HEK293 (cell line): ENCODE results near the gene MPC1L.

Source experiments
- CTCF ChIA-PET: fragments of 350-600 bp; formaldehyde crosslinking; extraction: SDS; loops from one replicate; lab custom pipeline; 2021; ENCODE audit warnings: antibody characterized with exemption; lab: Yijun Ruan, JAX
- POLR2A ChIA-PET: fragments of 300-600 bp; formaldehyde crosslinking; extraction: SDS; loops from one replicate; lab custom pipeline; 2020; ENCODE audit warnings: antibody characterized with exemption, inconsistent platforms; lab: Yijun Ruan, JAX
- H3K27ac ChIP-seq: fragments of 200-500 bp; sonication (Bioruptor generic); 2 replicates; pipeline ENCODE4 v1.5.1; 2014; ENCODE audit warnings: low read depth, low read length, control low read depth, inconsistent platforms; ENCODE audit errors: extremely low read depth
- H3K36me3 ChIP-seq, 2 experiments: fragments of 200-500 bp in 1 of 2; sonication (Bioruptor generic) in 1 of 2; 1 replicate in 1 of 2; 2 replicates in 1 of 2; pipeline ENCODE4 v1.5.1; 2014 to 2017; ENCODE audit warnings: inconsistent platforms in 2 of 2, low read length in 2 of 2; ENCODE audit not compliant: control insufficient read depth in 2 of 2, insufficient read depth in 1 of 2
- H3K4me1 ChIP-seq: fragments of 200-500 bp; sonication (Bioruptor generic); 2 replicates; pipeline ENCODE4 v1.5.1; 2014; ENCODE audit warnings: mild to moderate bottlenecking, low read length, inconsistent platforms; ENCODE audit not compliant: control insufficient read depth, insufficient read depth
- H3K4me3 ChIP-seq: 2 replicates; pipeline ENCODE4 v1.5.1; 2011; ENCODE audit warnings: low read depth, mild to moderate bottlenecking, control low read depth, low read length, moderate library complexity
- H3K9me3 ChIP-seq: fragments of 200-500 bp; sonication (Bioruptor generic); 2 replicates; pipeline ENCODE4 v1.5.1; 2014; ENCODE audit warnings: low read depth, low read length, inconsistent platforms; ENCODE audit not compliant: control insufficient read depth, insufficient read depth
- BCL11A ChIP-seq: fragments of 450-650 bp; formaldehyde crosslinking; IDR thresholded peaks from 2 replicates; pipeline ENCODE4 v1.5.1; 2016; ENCODE audit warnings: low read depth, missing biosample characterization, missing genetic modification characterization
- GFI1B ChIP-seq: fragments of 450-650 bp; formaldehyde crosslinking; IDR thresholded peaks from 2 replicates; pipeline ENCODE4 v1.5.1; 2016; ENCODE audit warnings: missing biosample characterization, missing genetic modification characterization
- IKZF3 ChIP-seq: fragments of 450-650 bp; IDR thresholded peaks from 2 replicates; pipeline ENCODE4 v1.5.0; 2018; ENCODE audit warnings: missing biosample characterization, mild to moderate bottlenecking, missing genetic modification characterization, moderate library complexity
- KLF9 ChIP-seq: fragments of 450-650 bp; formaldehyde crosslinking; IDR thresholded peaks from 2 replicates; pipeline ENCODE4 v1.5.1; 2016; ENCODE audit warnings: missing biosample characterization, missing genetic modification characterization, low read depth
- ZFP37 ChIP-seq: fragments of 450-650 bp; formaldehyde crosslinking; IDR thresholded peaks from 2 replicates; pipeline ENCODE4 v1.5.1; 2016; ENCODE audit warnings: missing biosample characterization, missing genetic modification characterization
- ZNF221 ChIP-seq: fragments of 450-650 bp; formaldehyde crosslinking; IDR thresholded peaks from 2 replicates; pipeline ENCODE4 v1.5.1; 2017; ENCODE audit warnings: missing biosample characterization, missing genetic modification characterization, borderline replicate concordance
- ZNF354C ChIP-seq: fragments of 450-650 bp; formaldehyde crosslinking; IDR thresholded peaks from 2 replicates; pipeline ENCODE4 v1.5.1; 2016; ENCODE audit warnings: missing biosample characterization, missing genetic modification characterization, low read depth, borderline replicate concordance
- ZNF48 ChIP-seq: fragments of 450-650 bp; formaldehyde crosslinking; IDR thresholded peaks from 2 replicates; pipeline ENCODE4 v1.5.1; 2016; ENCODE audit warnings: missing biosample characterization, missing genetic modification characterization
- ZNF514 ChIP-seq: fragments of 450-650 bp; formaldehyde crosslinking; IDR thresholded peaks from 2 replicates; pipeline ENCODE4 v1.5.1; 2016; ENCODE audit warnings: missing biosample characterization, missing genetic modification characterization
- ZNF548 ChIP-seq: fragments of 450-650 bp; formaldehyde crosslinking; IDR thresholded peaks from 2 replicates; pipeline ENCODE4 v1.5.1; 2016; ENCODE audit warnings: missing biosample characterization, missing genetic modification characterization
- ZNF560 ChIP-seq: fragments of 450-650 bp; formaldehyde crosslinking; IDR thresholded peaks from 2 replicates; pipeline ENCODE4 v1.5.1; 2017; ENCODE audit warnings: missing biosample characterization, missing genetic modification characterization, borderline replicate concordance
- ZNF768 ChIP-seq: fragments of 450-650 bp; formaldehyde crosslinking; IDR thresholded peaks from 2 replicates; pipeline ENCODE4 v1.5.1; 2018; ENCODE audit warnings: missing biosample characterization, mild to moderate bottlenecking, missing genetic modification characterization
- ZNF777 ChIP-seq: fragments of 450-650 bp; formaldehyde crosslinking; IDR thresholded peaks from 2 replicates; pipeline ENCODE4 v1.5.1; 2017; ENCODE audit warnings: missing biosample characterization, missing genetic modification characterization, borderline replicate concordance
- ZNF785 ChIP-seq: fragments of 450-650 bp; formaldehyde crosslinking; IDR thresholded peaks from 2 replicates; pipeline ENCODE4 v1.5.1; 2016; ENCODE audit warnings: missing biosample characterization, missing genetic modification characterization
- ZNF843 ChIP-seq: fragments of 450-650 bp; formaldehyde crosslinking; IDR thresholded peaks from 2 replicates; pipeline ENCODE4 v1.5.1; 2016; ENCODE audit warnings: missing biosample characterization, missing genetic modification characterization
- TF ChIP-seq, protein P1 (sequence below): fragments of 450-650 bp; formaldehyde crosslinking; IDR thresholded peaks from 2 replicates; pipeline ENCODE4 v1.5.1; 2017; ENCODE audit warnings: missing biosample characterization, missing genetic modification characterization
- TF ChIP-seq, protein P2 (sequence below): fragments of 450-650 bp; IDR thresholded peaks from 2 replicates; pipeline ENCODE4 v1.5.1; 2018; ENCODE audit warnings: missing biosample characterization, missing genetic modification characterization
- TF ChIP-seq, protein P3 (sequence below): fragments of 450-650 bp; formaldehyde crosslinking; conservative IDR thresholded peaks from 2 replicates; pipeline ENCODE4 v1.5.1; 2016; ENCODE audit warnings: low read depth, missing biosample characterization, missing genetic modification characterization

The MPC1L gene

DNA sequence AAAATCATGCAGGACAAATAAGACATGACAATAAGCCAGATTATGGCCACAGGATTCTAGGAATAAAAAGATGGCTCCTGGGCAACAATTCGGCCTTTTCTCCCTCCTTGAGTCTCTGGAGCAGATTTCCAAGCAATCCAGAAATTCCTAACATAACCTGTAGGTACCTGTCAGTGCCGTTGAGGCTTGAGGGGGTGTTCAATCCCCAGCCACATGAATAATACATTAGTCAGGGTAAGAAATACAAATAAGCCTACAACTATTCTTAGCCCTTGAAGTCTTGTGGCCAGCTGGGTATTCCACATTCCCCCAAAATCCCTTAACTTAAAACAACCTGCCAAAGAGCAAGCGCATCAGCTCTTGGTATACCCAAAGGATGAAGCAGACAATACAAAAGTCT lies 14.5 kb downstream of the MPC1L start:
- ChIA-PET CTCF (interaction anchor here (0.7 to 1.5 kb wide), 2 partner anchors 70 to 94 kb away, joined by 3 read pairs; no protein-coding TSS in a partner anchor), POLR2A (no interaction called here)
- no peak overlapping the region for H3K4me3 ChIP-seq
- TF ChIP-seq, protein P1, sequence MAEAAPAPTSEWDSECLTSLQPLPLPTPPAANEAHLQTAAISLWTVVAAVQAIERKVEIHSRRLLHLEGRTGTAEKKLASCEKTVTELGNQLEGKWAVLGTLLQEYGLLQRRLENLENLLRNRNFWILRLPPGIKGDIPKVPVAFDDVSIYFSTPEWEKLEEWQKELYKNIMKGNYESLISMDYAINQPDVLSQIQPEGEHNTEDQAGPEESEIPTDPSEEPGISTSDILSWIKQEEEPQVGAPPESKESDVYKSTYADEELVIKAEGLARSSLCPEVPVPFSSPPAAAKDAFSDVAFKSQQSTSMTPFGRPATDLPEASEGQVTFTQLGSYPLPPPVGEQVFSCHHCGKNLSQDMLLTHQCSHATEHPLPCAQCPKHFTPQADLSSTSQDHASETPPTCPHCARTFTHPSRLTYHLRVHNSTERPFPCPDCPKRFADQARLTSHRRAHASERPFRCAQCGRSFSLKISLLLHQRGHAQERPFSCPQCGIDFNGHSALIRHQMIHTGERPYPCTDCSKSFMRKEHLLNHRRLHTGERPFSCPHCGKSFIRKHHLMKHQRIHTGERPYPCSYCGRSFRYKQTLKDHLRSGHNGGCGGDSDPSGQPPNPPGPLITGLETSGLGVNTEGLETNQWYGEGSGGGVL (tag by site-specific recombination), result no peak
- TF ChIP-seq, protein P2, sequence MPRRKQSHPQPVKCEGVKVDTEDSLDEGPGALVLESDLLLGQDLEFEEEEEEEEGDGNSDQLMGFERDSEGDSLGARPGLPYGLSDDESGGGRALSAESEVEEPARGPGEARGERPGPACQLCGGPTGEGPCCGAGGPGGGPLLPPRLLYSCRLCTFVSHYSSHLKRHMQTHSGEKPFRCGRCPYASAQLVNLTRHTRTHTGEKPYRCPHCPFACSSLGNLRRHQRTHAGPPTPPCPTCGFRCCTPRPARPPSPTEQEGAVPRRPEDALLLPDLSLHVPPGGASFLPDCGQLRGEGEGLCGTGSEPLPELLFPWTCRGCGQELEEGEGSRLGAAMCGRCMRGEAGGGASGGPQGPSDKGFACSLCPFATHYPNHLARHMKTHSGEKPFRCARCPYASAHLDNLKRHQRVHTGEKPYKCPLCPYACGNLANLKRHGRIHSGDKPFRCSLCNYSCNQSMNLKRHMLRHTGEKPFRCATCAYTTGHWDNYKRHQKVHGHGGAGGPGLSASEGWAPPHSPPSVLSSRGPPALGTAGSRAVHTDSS (tag by site-specific recombination), result no peak
- TF ChIP-seq ZNF560 (tag by site-specific recombination), result no peak
- TF ChIP-seq ZFP37, result no peak
- TF ChIP-seq ZNF843, result no peak
- TF ChIP-seq, protein P3, sequence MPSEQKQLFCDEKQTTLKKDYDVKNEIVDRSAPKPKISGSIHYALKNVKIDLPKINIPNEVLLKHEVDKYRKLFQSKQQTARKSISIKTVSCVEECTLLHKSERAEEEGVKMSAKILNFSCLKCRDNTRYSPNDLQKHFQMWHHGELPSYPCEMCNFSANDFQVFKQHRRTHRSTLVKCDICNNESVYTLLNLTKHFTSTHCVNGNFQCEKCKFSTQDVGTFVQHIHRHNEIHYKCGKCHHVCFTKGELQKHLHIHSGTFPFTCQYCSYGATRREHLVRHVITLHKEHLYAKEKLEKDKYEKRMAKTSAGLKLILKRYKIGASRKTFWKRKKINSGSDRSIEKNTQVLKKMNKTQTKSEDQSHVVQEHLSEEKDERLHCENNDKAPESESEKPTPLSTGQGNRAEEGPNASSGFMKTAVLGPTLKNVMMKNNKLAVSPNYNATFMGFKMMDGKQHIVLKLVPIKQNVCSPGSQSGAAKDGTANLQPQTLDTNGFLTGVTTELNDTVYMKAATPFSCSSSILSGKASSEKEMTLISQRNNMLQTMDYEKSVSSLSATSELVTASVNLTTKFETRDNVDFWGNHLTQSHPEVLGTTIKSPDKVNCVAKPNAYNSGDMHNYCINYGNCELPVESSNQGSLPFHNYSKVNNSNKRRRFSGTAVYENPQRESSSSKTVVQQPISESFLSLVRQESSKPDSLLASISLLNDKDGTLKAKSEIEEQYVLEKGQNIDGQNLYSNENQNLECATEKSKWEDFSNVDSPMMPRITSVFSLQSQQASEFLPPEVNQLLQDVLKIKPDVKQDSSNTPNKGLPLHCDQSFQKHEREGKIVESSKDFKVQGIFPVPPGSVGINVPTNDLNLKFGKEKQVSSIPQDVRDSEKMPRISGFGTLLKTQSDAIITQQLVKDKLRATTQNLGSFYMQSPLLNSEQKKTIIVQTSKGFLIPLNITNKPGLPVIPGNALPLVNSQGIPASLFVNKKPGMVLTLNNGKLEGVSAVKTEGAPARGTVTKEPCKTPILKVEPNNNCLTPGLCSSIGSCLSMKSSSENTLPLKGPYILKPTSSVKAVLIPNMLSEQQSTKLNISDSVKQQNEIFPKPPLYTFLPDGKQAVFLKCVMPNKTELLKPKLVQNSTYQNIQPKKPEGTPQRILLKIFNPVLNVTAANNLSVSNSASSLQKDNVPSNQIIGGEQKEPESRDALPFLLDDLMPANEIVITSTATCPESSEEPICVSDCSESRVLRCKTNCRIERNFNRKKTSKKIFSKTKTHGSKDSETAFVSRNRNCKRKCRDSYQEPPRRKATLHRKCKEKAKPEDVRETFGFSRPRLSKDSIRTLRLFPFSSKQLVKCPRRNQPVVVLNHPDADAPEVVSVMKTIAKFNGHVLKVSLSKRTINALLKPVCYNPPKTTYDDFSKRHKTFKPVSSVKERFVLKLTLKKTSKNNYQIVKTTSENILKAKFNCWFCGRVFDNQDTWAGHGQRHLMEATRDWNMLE (tag by site-specific recombination), result no peak
- TF ChIP-seq GFI1B, result no peak
- no peak for TF ChIP-seq ZNF221 (tag by site-specific recombination)
- no peak for TF ChIP-seq KLF9 (tag by site-specific recombination)
- TF ChIP-seq ZNF548 (tag by site-specific recombination), result no peak
- H3K4me1 ChIP-seq, result no peaks in the 10 kb centered on the region
- no peak overlapping the region for H3K27ac ChIP-seq
- peaks cover 57 to 92% of the 10 kb centered on the region in 2 experiments for H3K36me3 ChIP-seq
- H3K9me3 ChIP-seq, result no peaks in the 10 kb centered on the region

DNA sequence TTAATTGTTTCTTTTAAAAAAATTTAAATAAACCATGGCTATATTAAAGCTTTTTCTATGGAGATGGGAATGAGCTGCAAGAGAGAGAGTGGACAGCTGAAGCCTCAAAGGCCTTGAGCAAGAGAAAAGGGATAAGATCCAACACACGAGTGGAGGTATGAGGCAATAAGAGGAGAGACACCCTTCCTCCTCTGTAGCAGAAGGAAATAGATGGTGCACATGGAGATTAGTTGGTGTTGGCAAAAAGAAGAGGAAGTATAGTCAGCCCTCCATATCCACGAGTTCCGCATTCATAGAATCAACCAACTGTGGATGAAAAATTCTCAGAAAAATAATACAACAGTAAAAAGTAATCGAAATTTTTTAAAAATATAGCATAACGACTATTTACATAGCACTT lies 20.9 kb downstream of the MPC1L start:
- ChIA-PET POLR2A (no interaction called here), CTCF (no interaction called here)
- Histone ChIP-seq H3K9me3 (no peaks in the 10 kb centered on the region), H3K4me3 (no peak overlapping the region), H3K27ac (no peak overlapping the region), H3K4me1 (peaks cover 6% of the 10 kb centered on the region), H3K36me3 (peaks cover 37 to 44% of the 10 kb centered on the region in 2 experiments)
- TF ChIP-seq ZNF354C (tag by site-specific recombination) (no peak), ZNF768 (tag by site-specific recombination) (no peak), GFI1B (no peak), BCL11A (tag by site-specific recombination) (no peak), ZNF48 (tag by site-specific recombination) (no peak), ZNF514 (tag by site-specific recombination) (no peak), IKZF3 (tag by site-specific recombination) (no peak), ZNF785 (tag by site-specific recombination) (no peak), ZNF777 (tag by site-specific recombination) (no peak)
